Cerebellar cortex (tissue), 1 donor: ENCODE results near the gene SUPT4H1.

ENCODE experiments used
- DNase-seq: peaks from one replicate; pipeline ENCODE4 v3.0.0-alpha.2; 2015; ENCODE audit warnings: low spot score

Gene SUPT4H1

DNA sequence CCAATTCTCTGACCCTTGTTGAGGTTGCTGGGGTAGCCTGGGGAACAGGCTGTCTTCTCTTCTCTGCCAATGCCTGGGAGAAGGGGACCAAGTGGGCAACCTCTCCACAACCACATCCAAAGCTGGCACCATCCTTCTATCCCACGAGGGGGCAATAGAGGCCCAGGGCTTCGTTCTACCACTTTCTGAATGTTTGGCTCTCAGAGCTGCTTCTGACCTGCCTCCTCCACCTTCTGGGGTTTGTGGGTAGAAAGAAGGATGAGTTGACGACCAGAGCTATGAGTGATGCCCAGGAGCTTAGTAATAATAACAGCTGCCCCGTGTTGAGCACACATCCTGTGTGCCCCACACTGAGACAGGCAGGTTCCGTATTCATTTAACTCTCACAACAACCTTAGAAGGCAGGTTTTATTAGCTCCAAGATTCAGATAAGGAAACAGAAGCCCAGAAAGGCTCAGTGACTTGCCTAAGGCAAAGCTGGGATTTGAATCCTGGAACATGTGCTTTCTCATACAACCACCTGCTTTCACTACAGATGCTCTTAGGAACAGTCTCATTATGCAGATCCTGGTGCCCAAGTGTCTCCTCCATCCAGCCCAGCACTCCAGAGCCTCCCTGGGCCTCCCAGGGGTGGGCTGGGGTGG, 34.5 kb downstream of the SUPT4H1 start:
- DNase-seq: peak; percentile 67

DNA sequence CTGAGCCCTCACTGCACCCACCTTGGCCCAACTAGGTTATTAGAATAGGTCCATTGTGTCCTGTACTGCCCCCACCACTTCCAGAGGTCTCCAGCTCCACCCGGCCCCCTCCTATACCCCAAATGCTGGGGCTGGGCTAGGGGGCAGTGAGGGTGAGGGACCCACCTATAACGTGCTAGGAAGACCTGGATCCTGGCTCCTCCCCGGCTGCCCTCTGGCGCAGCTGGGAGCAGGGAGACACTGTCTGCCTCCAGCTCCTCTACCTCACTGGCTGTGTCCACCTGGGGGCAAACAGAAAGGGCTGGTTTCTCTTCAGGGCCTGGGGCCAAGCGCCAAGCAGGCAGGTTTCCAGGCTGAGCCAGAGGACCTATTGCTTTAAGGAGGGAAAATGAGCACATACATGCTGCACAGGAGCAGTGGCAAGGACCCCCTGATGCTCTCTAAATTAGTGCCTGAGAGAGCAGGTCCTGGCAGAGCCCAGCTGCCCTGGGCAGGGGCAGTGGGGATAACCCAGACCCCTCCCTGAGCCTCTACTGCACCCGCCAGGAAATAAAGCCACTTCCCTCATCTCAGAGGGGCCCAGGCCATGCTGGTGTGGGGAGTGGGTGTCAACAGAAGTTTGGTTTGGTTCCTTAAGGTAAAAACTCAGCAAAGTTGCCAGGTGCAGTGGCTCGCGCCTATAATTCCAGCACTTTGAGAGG, 35.6 kb downstream of the SUPT4H1 start:
- DNase-seq: no peak

DNA sequence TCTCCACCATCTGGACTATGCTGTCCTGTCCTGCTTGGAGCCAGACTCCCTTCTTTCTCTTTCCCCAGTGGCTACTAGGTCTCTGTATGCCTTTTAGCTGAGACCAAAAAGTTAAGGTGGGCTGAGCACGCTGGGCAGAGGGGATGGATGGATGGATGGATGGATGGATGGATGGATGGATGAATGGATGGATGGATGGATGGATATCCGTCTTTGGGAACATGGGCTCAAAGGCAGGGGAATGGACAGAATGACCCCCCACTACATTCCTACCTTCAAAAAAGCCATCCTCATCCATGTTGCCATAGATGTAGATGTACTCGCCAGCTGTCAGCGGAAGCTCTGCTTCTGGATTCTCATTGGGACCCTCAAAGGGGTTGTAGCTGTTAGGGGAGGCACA, 36.3 kb downstream of the SUPT4H1 start:
- no peak for DNase-seq

DNA sequence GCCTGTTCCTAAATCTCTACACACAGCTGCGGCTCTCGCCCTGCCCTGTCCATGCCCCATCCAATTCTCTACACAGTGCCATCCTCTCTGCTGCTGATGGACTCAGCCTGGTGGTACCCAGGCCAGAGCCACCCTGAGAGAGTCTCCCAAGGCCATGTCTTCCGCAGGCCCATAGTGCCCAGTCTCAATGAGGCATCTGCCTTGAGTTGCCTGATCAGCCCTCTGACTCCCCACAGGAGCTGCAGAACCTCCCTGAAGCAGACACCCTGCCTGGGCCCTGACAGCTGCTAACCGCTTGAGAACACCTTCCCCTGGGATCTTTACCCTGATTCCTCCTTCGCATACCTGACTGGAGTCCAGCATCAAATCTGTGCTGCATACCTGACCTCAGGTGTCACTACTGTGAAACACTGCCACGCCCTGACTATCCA, 36.7 kb downstream of the SUPT4H1 start:
- DNase-seq: no peak

DNA sequence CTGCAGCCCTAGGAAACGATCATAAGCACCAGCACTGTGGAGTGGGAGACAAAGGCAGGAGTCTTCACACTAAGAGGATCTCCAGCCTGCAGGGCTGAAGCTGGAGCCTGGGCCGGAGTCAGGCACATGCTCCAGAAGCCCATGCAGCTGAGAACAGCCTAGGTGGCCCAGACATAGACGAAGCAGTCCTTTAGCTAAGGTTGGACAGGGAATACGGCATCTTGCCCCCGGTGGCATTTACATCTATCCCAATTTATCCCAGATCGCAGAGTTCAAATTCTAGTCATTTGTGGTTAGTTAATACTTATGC, 37.3 kb downstream of the SUPT4H1 start:
- DNase-seq: no peak

DNA sequence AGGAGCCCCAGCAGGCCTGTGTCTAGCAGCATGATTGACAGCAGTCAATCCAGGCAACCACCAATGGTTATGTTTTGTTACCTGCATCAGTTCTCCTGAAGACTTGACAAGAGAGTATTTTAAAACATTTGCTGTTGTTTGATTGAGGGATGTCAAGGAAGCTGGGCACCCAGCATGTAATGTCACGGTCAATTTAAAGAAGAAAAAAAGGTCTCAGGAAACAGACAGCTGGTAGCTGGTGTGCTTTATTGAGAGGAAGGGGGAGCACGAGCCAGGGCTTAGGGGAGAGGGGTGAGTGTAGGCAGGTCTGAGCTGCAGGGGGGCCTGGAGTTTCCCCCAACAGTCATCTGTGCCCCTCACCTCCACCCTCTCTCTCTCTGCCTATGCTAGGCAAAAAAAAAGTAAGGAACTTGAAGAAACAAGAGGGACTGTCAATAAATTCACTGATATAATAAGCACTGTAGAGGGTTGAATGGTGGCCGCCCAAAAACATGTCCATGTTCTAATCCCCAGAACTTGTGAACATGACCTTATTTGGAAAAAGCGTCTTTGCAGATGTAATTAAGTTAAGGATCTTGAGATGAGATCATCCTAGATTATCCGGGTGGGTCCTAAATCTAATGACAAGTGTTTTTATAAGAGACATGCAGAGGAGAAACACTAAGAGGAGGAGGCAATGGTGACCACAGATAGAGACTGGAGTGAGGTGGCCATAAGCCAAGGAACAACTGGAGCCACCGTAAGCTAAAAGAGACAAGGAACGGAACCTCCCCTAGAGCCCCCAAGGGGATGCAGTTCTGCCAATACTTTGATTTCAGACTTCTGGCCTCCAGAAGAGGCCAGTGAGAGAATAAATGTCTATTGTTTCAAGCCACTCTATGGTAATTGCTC, 37.9 kb downstream of the SUPT4H1 start:
- no peak for DNase-seq

DNA sequence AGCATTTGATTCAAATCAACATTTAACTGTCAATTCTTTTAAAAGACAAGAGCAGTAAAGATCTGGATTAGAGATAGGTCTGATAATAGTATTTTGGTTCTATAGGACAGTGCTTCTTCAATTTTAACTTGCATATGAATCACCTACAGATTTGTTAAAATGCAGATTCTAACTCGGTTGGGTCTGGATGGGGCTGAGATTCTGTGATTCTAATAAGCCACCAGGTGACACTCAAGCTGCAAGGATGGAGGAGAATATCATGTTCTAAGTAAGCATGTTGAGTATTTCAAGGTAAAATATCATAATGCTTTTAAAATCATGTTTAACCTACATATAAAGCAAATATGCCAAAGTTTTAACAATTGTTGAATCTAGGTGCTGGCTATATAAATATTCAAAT, 39.2 kb downstream of the SUPT4H1 start:
- no peak for DNase-seq

DNA sequence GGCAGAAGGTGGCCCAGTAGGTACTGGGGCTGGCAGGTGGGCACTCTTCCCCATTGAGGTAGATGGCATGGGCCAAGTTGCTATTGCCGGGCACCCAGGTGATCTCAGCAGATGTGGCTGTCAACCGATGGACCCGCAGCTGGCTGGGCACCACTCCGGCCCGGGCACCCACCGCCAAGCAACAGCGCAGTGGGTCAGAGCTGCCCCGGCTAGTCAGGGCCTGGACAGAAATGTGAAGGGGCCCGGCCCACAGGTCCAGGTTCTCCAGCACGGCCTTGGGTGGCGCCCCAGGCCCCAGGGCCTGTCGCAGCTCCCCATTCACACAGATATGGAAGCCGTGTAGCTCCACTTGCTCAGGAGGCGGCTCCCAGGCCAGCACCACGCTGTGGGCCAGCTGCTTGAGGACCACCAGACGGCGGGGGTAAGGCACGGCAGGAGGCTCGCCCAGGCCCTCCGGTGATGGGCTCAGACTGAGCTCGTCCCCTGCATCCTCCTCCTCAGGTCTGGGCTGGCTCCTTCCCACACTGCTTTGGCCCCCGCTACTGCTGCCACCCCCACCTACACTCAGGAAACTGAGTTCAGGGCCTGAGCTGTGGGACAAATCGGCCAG, 39.9 kb downstream of the SUPT4H1 start:
- no peak for DNase-seq

DNA sequence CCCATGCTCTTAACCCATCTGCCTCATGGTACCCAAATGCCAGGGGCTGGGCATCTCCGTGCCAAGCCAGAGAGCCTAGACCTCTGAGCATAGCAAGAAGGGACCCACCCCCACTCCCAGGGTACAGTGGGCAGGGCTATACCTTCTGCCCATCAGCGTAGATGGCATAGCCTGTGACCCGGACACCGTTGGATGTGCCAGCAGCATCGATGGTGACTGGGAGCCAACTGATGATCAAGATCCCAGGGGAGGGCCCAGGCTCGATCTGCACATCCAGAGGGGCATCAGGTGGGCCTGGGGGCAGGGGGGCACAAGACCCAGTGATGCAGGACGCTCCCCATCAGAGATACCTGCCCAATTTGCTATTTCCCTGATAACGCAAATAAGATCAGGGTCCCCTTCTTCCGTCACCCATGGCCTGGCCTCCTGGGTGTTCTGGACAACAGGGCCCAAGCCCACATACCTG, 40.5 kb downstream of the SUPT4H1 start:
- no peak for DNase-seq

DNA sequence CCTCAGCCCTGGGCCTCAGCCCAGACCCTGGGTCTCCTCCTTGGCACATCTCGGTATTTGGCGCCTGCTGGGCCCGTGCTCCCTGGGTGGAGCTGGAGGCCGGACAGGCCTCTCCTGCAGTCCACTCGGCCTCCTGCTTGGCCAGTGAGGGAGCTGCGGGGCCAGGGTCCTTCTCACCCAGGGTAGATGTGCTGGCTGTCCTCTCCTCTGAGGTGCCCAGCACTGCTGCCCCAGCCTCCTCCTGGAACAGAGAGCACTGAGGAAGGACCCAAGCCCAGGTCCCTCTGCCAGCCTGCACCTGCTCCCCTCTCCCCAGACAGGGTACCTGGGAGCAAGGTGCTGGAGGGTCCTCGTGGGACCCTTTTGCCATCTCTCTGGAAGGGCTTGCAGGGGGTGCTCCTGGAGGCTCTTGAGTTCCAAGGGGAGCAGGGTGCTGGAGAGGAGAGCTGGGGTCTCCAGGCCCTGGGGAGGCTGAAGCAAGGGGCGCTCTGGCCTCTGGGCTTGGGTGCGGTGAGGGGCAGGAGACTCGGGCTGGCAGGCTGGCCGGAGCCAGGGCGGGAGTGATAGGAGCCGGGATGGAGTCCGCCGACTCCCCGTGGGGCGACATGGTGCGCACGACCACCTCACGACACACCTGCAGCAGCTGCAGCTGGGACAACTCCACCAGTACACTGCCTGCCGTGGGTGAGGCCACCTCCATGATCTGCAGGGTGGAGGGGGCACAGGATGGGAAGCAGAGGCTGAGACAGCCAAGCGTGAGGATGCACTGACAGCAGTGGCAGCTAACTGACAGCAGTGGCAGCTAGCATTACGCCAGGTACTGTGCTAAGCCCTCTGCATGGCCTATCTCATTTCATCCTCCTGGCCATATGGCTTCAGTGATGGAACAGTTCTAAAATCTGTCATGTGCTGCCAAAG, 41.2 kb downstream of the SUPT4H1 start:
- DNase-seq: peak; percentile 65

DNA sequence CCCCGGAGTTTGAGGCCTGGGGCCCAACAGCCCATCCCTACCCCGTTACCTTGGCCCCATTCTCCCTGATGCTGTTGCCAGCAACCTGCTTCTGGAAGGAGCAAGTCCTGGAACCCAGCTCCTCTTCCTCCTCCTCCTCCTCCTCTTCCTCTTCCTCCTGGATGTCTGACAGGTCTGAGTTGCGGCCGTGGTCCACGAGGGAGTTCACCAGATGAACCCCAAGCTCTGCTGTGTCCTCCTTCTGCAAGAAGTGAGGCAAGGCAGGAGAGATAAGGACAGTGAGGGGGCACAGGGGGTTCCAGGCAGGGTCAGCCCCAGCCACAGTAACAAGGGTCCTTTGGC, 42.1 kb downstream of the SUPT4H1 start:
- no peak for DNase-seq

DNA sequence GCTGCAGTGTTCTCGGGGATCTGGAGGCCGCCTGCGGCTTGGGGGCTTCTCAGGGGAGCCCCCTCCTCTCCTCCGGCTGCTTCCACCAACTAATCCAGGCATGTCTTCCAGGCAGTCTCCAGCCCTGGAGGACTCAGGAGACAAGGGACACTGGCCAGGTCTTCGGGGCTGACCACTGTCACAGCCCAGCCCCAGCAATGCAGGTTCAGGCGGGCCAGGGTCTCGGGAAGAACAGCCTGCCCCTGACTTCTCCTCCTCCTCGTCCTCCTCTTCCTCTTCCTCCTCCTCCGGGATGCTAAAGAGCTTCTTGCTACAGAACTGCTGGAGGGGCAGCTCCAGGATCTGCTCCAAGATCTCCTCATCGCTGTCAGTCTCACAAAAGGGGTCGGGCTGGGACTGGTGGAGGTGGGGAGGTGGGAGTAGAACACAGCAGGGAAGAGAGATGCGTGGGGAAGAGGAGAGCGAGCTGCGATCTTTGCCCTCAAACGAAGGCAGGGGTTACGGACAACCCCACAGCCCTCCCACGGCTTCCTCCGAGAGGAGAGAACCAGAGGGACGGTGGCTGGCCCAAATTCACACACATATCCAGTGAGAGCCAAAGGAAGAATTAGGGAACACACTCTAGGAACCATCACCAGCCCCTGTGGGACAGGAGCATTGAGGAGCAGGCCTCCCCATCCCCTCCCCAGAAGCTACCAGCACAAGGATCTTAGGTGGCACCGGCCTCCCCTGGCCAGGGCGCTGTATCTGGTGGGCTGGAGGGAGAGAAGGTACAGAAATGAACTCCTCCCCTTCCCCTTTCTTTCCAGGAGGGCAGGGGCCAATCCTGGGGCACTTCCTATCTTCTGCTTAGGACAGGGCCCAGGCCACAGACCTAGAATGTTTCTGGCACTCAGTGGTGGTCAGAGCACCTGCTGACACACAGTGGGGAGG, 42.8 kb downstream of the SUPT4H1 start:
- DNase-seq: no peak

DNA sequence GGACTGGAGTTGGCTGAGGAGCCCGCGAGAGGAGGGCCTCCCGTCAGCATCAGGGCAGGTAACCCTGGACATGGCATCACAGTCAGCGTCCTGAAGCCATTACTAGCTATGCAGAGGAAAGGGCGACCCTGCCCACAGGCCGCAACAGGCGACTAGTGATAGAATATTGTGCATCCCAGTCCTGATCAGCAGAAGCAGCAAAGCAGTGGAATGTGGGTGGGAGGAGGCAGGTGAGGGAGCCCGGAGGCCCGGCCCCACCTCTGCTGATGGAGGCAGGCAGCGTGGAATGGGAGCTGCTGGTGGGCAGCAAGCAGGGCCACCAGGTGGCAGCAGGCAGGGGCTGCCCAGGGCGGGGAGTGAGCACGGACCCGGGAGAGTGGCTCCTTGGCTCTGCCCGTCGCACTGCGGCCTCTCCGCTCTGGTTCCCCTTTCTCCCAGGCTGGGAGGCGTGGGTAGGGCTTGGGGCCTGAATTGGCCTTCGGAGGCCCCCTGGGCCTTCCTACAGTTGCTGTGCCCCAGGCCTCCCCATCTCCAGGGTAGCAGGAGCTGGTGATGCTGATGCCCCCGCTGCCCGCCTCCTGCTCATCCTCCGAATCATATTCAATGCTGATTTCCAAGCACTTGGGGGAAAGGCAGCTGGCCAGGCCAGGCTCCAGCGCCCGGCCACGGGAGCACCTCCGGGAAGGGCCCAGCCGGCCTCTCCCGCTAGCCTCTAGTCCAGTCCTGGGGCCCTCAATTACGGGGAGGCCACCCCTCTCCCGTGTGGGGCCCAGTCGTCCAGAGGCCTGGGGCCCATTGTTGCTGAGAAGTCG, 43.6 kb downstream of the SUPT4H1 start:
- no peak for DNase-seq

DNA sequence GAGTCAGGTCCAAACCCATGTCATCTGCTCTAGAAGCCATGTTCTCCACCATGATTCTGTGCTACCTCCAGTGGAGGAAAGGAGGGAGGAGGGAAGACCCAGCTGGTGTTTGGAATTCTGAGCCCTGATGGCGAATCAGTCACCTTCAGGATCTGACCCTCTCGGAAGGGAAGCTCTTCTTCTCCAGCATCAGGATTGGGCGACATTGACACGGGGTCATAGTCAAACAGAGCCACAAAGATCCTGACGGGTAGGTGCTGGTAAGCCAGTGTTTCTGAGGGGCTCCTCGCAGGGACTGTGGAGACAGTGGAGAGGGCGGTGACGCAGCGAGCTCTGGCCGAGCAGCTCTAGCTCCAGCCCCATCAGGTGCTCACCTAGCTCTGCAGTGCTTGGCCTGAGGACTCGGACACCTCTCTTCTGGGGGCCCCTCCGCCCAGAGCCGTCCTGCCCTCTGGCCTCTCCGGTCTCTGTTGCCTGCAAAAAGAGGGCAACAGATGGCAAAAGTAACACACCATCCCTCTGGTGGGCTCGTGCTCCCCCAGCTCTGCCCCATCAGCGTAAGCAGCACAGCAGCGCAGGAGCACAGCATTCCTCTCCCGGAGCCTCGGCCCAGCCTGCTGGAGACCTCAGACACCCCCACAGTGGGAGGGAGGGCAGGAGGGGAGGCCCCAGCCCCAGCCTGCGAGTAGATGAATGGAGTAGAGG, 44.4 kb downstream of the SUPT4H1 start:
- no peak for DNase-seq

DNA sequence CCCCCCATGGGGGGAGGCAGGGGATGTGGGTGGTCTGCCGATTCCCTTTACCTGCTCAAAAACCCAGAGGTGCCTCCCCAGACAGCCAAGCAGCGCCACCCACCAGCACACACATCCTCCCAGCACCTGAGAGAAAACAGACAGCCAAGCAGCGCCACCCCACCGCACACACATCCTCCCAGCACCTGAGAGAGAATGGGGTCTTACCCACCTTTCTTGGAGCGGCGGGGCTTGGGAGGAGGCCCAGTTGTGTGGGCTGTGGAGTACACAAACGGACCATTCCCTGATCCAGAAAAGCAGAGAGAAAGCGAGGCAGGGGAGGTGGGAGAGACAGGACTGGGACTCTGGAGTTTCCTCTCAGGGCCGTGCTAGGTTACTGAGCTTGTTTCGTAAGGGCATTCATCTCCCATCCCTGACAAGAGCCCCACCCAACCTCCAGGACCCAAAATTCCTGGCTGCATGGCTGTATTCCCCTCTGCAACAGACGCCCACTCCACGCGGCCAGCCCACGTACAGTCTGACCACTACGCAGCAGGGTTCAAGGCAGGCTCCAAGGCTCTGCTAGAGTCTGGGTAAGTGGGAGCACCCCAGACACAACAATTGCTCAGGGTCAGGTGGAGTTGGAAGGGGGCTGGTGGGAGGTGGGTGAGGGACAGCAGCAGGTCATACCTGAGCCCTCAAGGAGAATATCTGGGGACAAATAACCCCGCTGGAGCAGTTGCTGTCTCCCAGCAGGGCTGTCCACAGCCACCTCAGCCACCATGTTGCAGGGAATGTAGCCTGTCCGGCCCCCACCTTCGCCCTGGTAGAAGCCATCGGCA, 45.7 kb downstream of the SUPT4H1 start:
- no peak for DNase-seq

DNA sequence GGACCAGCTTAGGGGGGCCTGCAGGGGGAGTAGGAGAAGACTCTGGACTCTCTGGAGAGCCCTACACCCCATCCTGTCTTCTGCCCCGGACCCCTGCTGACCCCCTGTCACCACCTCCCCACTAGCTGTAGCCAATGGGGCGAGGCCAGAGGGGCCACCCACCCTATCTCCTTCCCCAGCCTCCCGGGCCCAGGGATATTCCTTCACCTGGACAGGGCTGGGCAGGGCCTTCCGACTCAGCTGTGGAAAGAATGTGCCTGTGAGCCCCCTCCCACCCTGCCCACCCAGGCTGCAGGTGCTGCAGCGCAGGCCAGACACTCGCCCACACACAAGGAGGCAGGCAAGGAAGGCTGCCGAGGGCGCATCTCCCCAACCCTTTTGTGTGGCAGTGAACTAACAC, 46.4 kb downstream of the SUPT4H1 start:
- DNase-seq: no peak

DNA sequence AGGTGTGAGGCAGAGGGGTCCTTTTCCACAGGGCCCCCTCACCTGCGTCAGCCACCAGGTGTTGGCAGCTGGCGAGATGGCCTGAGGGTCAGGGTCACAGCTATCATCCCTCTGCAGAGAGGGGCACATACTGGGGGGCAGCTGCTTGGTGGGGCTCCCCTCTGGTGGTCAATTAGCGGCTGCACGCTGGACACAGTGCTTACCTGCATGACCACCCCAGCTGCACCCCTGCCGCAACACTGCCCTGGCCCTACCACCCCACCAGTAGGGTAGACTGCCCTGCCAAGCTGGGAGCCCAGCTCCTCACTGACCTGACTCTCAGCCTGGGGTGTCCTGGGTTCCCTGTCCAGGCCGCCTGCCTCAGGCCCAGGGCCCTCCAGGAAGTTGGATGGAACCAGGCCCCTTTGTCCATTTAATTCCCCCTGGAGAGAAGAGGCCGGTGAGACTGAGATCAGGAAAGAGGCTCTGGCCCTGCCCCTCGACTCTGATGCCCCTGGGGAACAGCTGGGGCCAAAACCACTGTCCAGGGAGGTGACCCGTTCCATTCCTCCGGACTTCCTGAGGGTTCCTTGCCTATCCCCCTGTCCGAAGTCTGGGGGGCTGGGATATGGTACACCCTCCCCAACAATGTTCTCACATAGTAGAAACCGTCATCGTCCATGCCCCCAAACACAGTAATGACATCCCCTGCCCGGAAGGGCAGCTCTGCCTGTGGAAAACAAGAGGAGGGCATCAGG, 47.1 kb downstream of the SUPT4H1 start:
- DNase-seq: no peak
